SK-N-DZ (cell line): ENCODE measurements around the gene GUCY1B1. TPM values are rescaled to one million over a fixed set of nuclear protein-coding genes. Genes with fewer than 3 reads are reported as not detected.
A peak's percentile ranks its signal among the peaks of the same experiment; 100 is the strongest.

Experiments
- DNase-seq: peaks from one replicate; pipeline ENCODE4 v3.0.0-alpha.2; 2015; ENCODE audit warnings: low spot score
- polyA plus RNA-seq, 2 experiments: library from polyadenylated mRNA; depleted of rRNA; stranded (reverse); fragments of >200 nt; gene quantifications; 2 replicates each; pipeline ENCODE4 v1.2.3, GENCODE V29; 2014

GUCY1B1 gene
- polyA plus RNA-seq (2014; cell fraction: cytosol; rRNA removed), result 10.3 and 11.6 TPM in 2 replicates
- polyA plus RNA-seq (2014; cell fraction: nucleus; rRNA removed), result 5.9 TPM in 2 replicates

DNA sequence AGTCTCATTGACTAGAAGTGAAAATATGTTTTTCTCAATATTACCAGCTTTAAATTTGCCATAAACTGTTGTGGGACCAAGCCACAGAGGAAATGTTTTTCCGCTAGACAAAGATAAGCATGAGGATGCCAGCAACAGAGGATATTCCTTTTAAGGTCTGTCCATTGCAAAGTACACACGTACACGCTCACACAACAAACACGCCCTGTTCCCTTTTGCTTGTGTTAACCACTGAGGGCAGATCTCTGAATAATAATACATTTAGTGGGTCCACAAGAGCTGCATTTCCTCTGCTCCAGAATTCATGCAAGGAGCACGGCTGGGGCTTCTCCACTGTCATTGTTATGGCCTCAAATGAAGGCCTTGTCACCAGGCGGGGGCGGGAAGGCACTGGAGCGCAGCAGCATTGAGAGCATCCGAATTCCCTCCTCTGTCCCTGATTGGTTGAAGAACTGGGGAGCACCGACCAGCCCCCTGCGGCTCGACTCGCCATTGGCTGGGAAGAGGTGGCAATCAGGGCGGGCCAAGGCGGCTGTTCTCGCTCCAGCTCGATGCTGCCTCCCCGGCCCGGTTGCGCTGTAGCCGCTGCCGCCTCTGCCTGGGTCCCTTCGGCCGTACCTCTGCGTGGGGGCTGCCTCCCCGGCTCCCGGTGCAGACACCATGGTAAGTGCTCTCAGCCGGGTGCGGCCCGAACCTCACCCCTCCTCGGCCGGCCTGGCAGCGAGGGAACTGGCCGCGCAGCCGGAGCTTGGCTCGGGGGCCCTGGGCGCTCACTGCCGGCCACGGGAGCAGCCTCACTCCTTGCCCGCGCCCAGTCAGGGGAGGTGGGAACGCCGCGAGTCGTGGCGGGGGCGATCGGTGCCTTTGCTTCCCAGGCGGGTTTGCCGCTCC lies at the start of gene GUCY1B1:
Gene GUCY1B1, plus strand, starts transcription at position 541 of the 891 bp plus-strand sequence. Its CDS starts 120 bp downstream, at position 661.
- peak; percentile 93 for DNase-seq

DNA sequence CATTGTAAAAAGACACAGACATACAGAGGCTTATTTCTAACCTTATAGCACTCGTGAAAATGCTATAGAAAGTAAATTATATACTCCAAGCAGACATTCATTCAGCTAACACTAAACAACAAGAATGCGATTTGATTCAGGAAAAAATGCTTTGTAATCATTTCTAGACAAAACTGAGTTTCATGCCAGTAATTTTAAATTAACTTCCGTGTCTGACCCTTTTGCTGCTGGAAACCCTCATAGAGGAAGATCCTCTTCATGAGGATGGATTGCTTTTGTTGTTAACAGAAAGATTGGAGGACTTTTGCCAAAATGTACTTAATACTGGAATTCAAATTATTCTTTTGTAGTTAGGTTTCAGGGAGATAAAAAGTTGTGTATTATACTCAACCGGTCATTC lies 48.9 kb upstream of the GUCY1B1 start:
- DNase-seq, result no peak

- no peak for DNase-seq
Observed at GRCh38 chr4:155711556-155711955, 47.3 kb upstream of the GUCY1B1 start.

DNA sequence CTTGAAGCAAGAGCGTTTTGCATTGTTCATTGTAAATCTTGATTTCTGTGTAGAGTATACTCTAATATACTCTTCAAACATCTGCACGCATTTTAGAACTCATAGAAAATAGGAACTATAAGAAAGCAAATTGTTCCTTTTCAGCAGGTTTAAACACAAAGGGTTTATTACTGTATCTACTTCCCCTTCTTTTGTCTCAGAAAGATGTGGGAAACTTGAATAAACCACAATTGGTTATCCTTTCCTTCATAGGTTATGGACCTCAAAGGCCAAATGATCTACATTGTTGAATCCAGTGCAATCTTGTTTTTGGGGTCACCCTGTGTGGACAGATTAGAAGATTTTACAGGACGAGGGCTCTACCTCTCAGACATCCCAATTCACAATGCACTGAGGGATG lies 46.0 kb upstream of the GUCY1B1 start:
- DNase-seq, result no peak

GRCh38 chr4:155713911-155714310 lies 44.9 kb upstream of the GUCY1B1 start:
- DNase-seq, result no peak

GRCh38 chr4:155722336-155722735 lies 36.5 kb upstream of the GUCY1B1 start:
- DNase-seq, result no peak

DNA sequence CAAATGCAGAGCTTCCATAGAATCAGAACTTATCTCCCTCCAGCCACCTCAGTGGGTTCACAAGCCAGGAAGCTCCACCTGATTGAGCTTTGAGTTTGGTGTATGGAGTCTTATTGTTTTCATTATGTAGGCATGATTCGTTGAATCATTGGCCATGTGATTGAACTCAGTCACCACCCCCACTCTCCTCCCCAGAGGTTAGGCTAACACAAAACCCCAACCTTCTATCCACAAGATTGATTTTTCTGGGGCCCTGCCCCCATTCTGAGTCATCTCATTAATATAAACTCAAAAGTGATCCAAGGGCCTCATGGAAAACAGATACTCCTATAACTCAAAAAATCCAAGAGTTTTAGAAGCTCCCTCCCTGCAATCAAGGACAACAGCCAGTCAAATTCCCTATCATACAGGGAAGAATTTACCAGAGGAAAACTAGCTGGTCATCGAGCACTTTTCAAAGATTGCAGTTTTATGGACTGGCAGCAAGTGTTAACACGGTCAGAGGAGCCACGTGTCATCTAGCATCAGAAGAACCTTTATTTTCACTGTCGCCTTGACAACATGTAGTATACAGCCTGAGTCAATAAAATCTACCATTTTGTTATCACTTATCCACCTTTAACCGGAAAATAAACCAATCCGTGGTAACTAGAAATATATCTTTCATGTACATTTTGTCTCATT lies 35.9 kb upstream of the GUCY1B1 start:
- no peak for DNase-seq

- no peak for DNase-seq
Observed at GRCh38 chr4:155724731-155725130, 34.1 kb upstream of the GUCY1B1 start.

GRCh38 chr4:155734065-155734464 lies 24.8 kb upstream of the GUCY1B1 start:
- DNase-seq, result no peak

DNA sequence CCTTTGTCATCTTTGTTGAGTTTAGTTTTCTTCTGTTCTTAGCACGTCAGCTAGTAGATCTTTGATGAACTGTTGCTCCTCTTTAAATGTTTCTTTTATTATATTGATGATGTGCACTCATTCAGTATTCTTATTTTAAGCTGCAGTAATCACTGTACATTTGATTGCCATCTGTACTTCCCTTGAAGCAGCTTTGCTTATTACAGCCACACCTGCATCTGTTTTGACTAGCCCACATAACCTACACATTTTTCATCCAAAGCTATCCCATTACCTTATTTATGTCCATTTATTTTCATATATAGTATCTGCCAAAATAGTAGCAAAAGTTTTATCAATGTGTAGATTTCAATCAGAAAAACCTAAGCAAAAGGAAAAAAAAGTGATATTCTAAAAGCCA lies 23.9 kb upstream of the GUCY1B1 start:
- DNase-seq, result no peak

DNA sequence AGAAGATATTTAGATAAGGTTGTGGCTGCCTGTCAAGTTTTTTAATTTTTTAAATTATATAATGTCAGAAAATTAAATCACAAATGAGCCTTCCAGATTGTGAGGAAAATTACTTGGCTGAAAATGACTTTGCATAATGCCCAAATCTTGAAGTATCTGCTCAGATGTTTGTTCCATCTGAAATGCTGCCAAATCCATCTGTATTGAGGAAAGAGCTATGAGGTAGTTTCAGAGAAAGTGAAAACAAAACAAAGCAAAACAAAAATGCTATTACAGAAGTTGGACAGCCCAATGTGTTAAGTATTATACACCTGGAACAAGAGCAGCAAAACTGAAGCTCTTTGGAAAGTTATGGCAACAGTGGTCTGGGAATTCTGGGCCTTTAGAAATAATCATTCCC lies 23.3 kb upstream of the GUCY1B1 start:
- DNase-seq, result no peak

DNA sequence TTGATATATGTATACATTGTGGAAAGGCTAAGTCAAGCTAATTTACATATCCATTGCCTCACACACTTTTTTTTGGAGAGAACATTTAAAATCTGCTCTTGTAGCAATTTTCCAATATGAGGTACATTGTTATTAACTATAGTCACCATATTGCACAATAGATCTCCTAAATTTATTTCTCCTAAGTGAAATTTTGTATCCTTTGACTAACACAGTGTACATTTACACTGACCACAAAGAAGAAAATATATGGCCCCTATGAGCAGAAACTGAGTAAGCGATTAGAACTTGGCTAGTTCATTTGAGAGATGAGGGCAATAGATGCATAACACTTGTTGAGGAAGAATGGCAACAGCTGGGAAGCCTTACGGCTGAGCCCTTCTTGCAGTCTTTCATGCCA lies 20.3 kb upstream of the GUCY1B1 start:
- no peak for DNase-seq

DNA sequence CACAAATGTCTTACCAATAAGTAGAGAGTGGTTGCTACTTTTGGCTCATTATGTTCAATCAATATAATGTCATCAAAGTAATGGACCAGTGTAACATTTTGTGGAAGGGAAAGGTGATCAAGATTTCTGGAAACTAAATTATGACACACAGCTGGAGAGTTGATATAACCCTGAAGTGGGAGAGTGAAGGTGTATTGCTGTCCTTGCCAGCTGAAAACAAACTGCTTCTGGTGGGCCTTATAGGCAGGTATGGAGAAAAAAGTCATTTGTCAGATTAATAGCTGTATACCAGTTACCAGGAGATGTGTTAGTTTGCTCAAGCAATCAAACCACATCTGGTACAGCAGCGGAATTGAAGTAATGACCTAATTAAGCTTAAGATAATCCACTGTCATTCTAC lies 17.3 kb upstream of the GUCY1B1 start:
- DNase-seq, result no peak

- DNase-seq, result no peak
Observed at GRCh38 chr4:155742310-155743015, 16.4 kb upstream of the GUCY1B1 start.

- no peak for DNase-seq
Observed at GRCh38 chr4:155745984-155746383, 12.8 kb upstream of the GUCY1B1 start.

DNA sequence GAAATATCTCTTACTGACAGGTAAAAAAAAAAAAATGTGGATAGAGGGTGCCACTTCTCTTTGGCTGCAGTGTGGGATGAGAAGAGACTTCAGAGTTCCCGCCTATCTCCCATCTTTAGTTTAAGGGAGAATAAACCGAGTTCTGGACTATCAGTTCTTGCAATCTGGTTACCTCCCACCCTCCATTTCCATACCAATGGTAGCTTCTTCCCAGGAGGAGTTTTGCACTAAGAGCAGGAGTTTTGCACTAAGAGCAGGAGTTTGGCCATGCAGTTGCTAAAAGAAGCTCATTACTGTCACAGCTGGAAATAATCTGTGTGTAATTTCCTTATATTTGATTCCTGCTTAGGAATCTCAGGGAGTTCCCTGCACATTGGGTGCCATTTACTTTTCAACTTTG lies 10.8 kb upstream of the GUCY1B1 start:
- no peak for DNase-seq

GRCh38 chr4:155749041-155749440 lies 9.8 kb upstream of the GUCY1B1 start:
- DNase-seq, result no peak

- DNase-seq, result peak; percentile 47
Observed at GRCh38 chr4:155751569-155751968, 7.3 kb upstream of the GUCY1B1 start.

- DNase-seq, result no peak
Observed at GRCh38 chr4:155757745-155758265, 1.0 kb upstream of the GUCY1B1 start.

- DNase-seq, result peak; percentile 57
Observed at GRCh38 chr4:155759372-155760252, 791 bp downstream of the GUCY1B1 start.

DNA sequence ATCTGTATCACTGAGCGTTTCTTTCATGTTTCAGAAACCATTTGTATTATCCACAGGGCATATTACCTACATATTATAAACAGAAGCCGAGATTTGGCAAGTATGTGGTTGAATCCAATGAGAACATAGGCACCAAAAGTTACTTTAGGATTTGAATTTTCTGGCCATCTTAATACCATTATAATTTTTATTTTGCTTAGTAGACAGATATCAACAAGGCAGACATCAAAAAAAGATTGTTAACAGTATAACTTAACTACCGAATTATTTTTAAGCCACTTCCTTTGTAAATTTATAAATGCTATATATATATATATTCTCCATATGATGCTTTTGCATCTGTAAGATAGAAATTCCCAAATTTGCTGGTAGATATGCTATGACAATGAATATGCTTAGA lies 2.2 kb downstream of the GUCY1B1 start:
- no peak for DNase-seq
